GM21390 (cell line): ENCODE results near the gene TMEM131.
"Not testable (repeated sequence)": the region's sequence is repeated elsewhere in the genome, so short reads cannot be mapped to it uniquely, and the experiment has no call there.

Experiments
- ATAC-seq: cut with Tn5 transposase; IDR thresholded peaks from one replicate; pipeline ENCODE4 v1.9.1; 2021; ENCODE audit not compliant: unreplicated experiment

Gene TMEM131

GRCh38 chr2:98025481-98026037 lies 29.8 kb upstream of the TMEM131 start:
- no peak for ATAC-seq

- ATAC-seq, result not testable (repeated sequence)
Measured at GRCh38 chr2:98022067-98022466, 26.3 kb upstream of the TMEM131 start.

GRCh38 chr2:98020992-98021713 lies 25.4 kb upstream of the TMEM131 start:
- ATAC-seq, result no peak

- ATAC-seq, result no peak
Measured at GRCh38 chr2:98020516-98020915, 24.8 kb upstream of the TMEM131 start.

- no peak for ATAC-seq
Measured at GRCh38 chr2:98016908-98017670, 21.3 kb upstream of the TMEM131 start.

GRCh38 chr2:98015671-98016070 lies 19.9 kb upstream of the TMEM131 start:
- no peak for ATAC-seq

GRCh38 chr2:98014379-98014778 lies 18.6 kb upstream of the TMEM131 start:
- no peak for ATAC-seq

- ATAC-seq, result no peak
Measured at GRCh38 chr2:98013407-98014042, 17.8 kb upstream of the TMEM131 start.

- ATAC-seq, result peak; percentile 65
Measured at GRCh38 chr2:98012561-98012991, 16.8 kb upstream of the TMEM131 start.

- ATAC-seq, result no peak
Measured at GRCh38 chr2:98009887-98010760, 14.4 kb upstream of the TMEM131 start.

- ATAC-seq, result no peak
Measured at GRCh38 chr2:98008415-98008814, 12.7 kb upstream of the TMEM131 start.

- no peak for ATAC-seq
Measured at GRCh38 chr2:98006378-98006777, 10.6 kb upstream of the TMEM131 start.

- ATAC-seq, result no peak
Measured at GRCh38 chr2:98004613-98005012, 8.9 kb upstream of the TMEM131 start.

GRCh38 chr2:98004047-98004446 lies 8.3 kb upstream of the TMEM131 start:
- no peak for ATAC-seq

GRCh38 chr2:97999536-97999935 lies 3.8 kb upstream of the TMEM131 start:
- no peak for ATAC-seq

GRCh38 chr2:97998431-97999005 lies 2.8 kb upstream of the TMEM131 start:
- no peak for ATAC-seq

- no peak for ATAC-seq
Measured at GRCh38 chr2:97997784-97998392, 2.1 kb upstream of the TMEM131 start.

- ATAC-seq, result no peak
Measured at GRCh38 chr2:97996679-97997078, 931 bp upstream of the TMEM131 start.

GRCh38 chr2:97995026-97995733 lies 568 bp downstream of the TMEM131 start:
- ATAC-seq, result peak; percentile 29
